Astrocyte (in vitro differentiated cells and primary cell): ENCODE data around the gene CAMK2D. TPM values are rescaled to one million over a fixed set of nuclear protein-coding genes. Genes with fewer than 3 reads are reported as not detected.

Experiments
- DNase-seq: peaks from one replicate; pipeline ENCODE4 v3.0.0-alpha.2; 2010; ENCODE audit warnings: low read depth
- FAIRE-seq: peaks from 2 replicates; lab custom pipeline; 2011; peaks lifted over from hg19 to GRCh38; lab: Jason Lieb, UNC
- H2AFZ ChIP-seq: 2 replicates; pipeline ENCODE4 v1.6.0; 2012; ENCODE audit warnings: low read depth, low read length, inconsistent platforms
- H3K27ac ChIP-seq: 2 replicates; pipeline ENCODE4 v1.5.1; 2011; ENCODE audit warnings: low read depth, low read length, inconsistent platforms
- H3K27me3 ChIP-seq: 2 replicates; pipeline ENCODE4 v1.6.0; 2011; ENCODE audit warnings: low read length, inconsistent platforms; ENCODE audit not compliant: insufficient read depth
- H3K36me3 ChIP-seq: 2 replicates; pipeline ENCODE4 v1.5.1; 2011; ENCODE audit warnings: low read length, inconsistent platforms; ENCODE audit not compliant: insufficient read depth
- H3K4me1 ChIP-seq: 2 replicates; pipeline ENCODE4 v1.5.1; 2011; ENCODE audit warnings: low read length, inconsistent platforms; ENCODE audit not compliant: insufficient read depth
- H3K4me2 ChIP-seq: 2 replicates; pipeline ENCODE4 v1.6.0; 2012; ENCODE audit warnings: low read length, inconsistent platforms
- H3K4me3 ChIP-seq: 2 replicates; pipeline ENCODE4 v1.5.1; 2011; ENCODE audit warnings: low read depth, mild to moderate bottlenecking, low read length, inconsistent platforms; ENCODE audit not compliant: insufficient read depth
- H3K79me2 ChIP-seq: 2 replicates; pipeline ENCODE4 v1.6.0; 2012; ENCODE audit warnings: mild to moderate bottlenecking, low read length, inconsistent platforms; ENCODE audit not compliant: insufficient read depth
- H3K9ac ChIP-seq: 2 replicates; pipeline ENCODE4 v1.6.0; 2012; ENCODE audit warnings: mild to moderate bottlenecking, low read length, inconsistent platforms
- H3K9me3 ChIP-seq: 2 replicates; pipeline ENCODE4 v1.5.1; 2012; ENCODE audit warnings: low read depth, mild to moderate bottlenecking, low read length, inconsistent platforms; ENCODE audit not compliant: insufficient read depth
- H4K20me1 ChIP-seq: 2 replicates; pipeline ENCODE4 v1.6.0; 2012; ENCODE audit warnings: low read length, inconsistent platforms; ENCODE audit not compliant: insufficient read depth
- H3K27ac Mint-ChIP-seq: one replicate; pipeline ENCODE4 v1.8.0; 2021; ENCODE audit warnings: mild to moderate bottlenecking, mixed read lengths; ENCODE audit not compliant: unreplicated experiment
- H3K27me3 Mint-ChIP-seq: one replicate; pipeline ENCODE4 v1.8.0; 2021; ENCODE audit warnings: low read depth, mixed read lengths; ENCODE audit not compliant: unreplicated experiment
- H3K36me3 Mint-ChIP-seq: one replicate; pipeline ENCODE4 v1.8.0; 2021; ENCODE audit warnings: low read depth, mixed read lengths; ENCODE audit not compliant: unreplicated experiment
- H3K4me1 Mint-ChIP-seq: one replicate; pipeline ENCODE4 v1.8.0; 2021; ENCODE audit warnings: low read depth, mixed read lengths; ENCODE audit not compliant: unreplicated experiment
- H3K4me3 Mint-ChIP-seq: one replicate; pipeline ENCODE4 v1.8.0; 2021; ENCODE audit warnings: mild to moderate bottlenecking, moderate library complexity, mixed read lengths; ENCODE audit not compliant: unreplicated experiment
- H3K9me3 Mint-ChIP-seq: one replicate; pipeline ENCODE4 v1.8.0; 2021; ENCODE audit warnings: mild to moderate bottlenecking, mixed read lengths; ENCODE audit not compliant: unreplicated experiment
- CTCF ChIP-seq: IDR thresholded peaks from 2 replicates; pipeline ENCODE4 v1.5.1; 2011; ENCODE audit warnings: low read depth, mild to moderate bottlenecking, inconsistent platforms, low read length, moderate library complexity; ENCODE audit not compliant: insufficient read depth
- EZH2 ChIP-seq: IDR thresholded peaks from 2 replicates; pipeline ENCODE4 v1.6.1; 2012; ENCODE audit warnings: mild to moderate bottlenecking, low read length, inconsistent platforms; ENCODE audit not compliant: insufficient read depth
- total RNA-seq: library from RNA; stranded (reverse); gene quantifications from 2 replicates; pipeline ENCODE4 v1.2.1, GENCODE V29; 2021

Gene CAMK2D
- total RNA-seq, 1 donor from 2014 or later = 80.8 TPM

- Histone ChIP-seq H3K4me3 (no peak overlapping the region), H3K4me1 (peaks cover 17% of the 10 kb centered on the region), H3K9me3 (no peaks in the 10 kb centered on the region), H3K9ac (no peak overlapping the region), H2AFZ (no peak overlapping the region), H3K36me3 (no peaks in the 10 kb centered on the region), H3K27ac (no peak overlapping the region), H3K79me2 (peaks cover 13% of the 10 kb centered on the region), H3K4me2 (peak overlapping the region; percentile 69), H4K20me1 (peaks cover 28% of the 10 kb centered on the region), H3K27me3 (no peaks in the 10 kb centered on the region)
- peaks cover 61% of the 10 kb centered on the region for H3K4me1 Mint-ChIP-seq
- no peak overlapping the region for H3K4me3 Mint-ChIP-seq
- peaks cover 5% of the 10 kb centered on the region for H3K36me3 Mint-ChIP-seq
- TF ChIP-seq EZH2 (no peak), CTCF (no peak)
- peak; percentile 78 for DNase-seq
- H3K27me3 Mint-ChIP-seq = no peaks in the 10 kb centered on the region
- FAIRE-seq = no peak
- H3K27ac Mint-ChIP-seq = peak overlapping the region; percentile 4
- no peaks in the 10 kb centered on the region for H3K9me3 Mint-ChIP-seq
Measured at GRCh38 chr4:113575401-113575800, 186.1 kb downstream of the CAMK2D start.

- H3K27ac ChIP-seq = no peak overlapping the region
- H3K79me2 ChIP-seq = peaks cover 16% of the 10 kb centered on the region
- no peak overlapping the region for H3K4me3 ChIP-seq
- Mint-ChIP-seq H3K4me3 (no peak overlapping the region), H3K36me3 (peaks cover 5% of the 10 kb centered on the region), H3K9me3 (no peaks in the 10 kb centered on the region), H3K27me3 (no peaks in the 10 kb centered on the region), H3K27ac (peak overlapping the region; percentile 50), H3K4me1 (peaks cover 58% of the 10 kb centered on the region)
- peaks cover 31% of the 10 kb centered on the region for H4K20me1 ChIP-seq
- no peaks in the 10 kb centered on the region for H3K9me3 ChIP-seq
- no peaks in the 10 kb centered on the region for H3K36me3 ChIP-seq
- peaks cover 17% of the 10 kb centered on the region for H3K4me1 ChIP-seq
- FAIRE-seq (peak; percentile 55), DNase-seq (peak; percentile 61)
- H3K27me3 ChIP-seq = no peaks in the 10 kb centered on the region
- H3K4me2 ChIP-seq = peak overlapping the region; percentile 32
- TF ChIP-seq CTCF (no peak), EZH2 (no peak)
- no peak overlapping the region for H3K9ac ChIP-seq
- H2AFZ ChIP-seq = no peak overlapping the region
Measured at GRCh38 chr4:113574636-113575103, 186.9 kb downstream of the CAMK2D start.

- Histone ChIP-seq H3K9me3 (no peaks in the 10 kb centered on the region), H3K27ac (no peak overlapping the region), H3K9ac (no peak overlapping the region), H3K36me3 (no peaks in the 10 kb centered on the region), H3K4me2 (no peak overlapping the region), H3K4me3 (no peak overlapping the region), H3K79me2 (peaks cover 16% of the 10 kb centered on the region), H2AFZ (no peak overlapping the region), H3K4me1 (peaks cover 17% of the 10 kb centered on the region), H4K20me1 (peaks cover 32% of the 10 kb centered on the region), H3K27me3 (no peaks in the 10 kb centered on the region)
- Mint-ChIP-seq H3K36me3 (peaks cover 4% of the 10 kb centered on the region), H3K27ac (no peak overlapping the region), H3K9me3 (no peaks in the 10 kb centered on the region), H3K4me1 (peaks cover 40% of the 10 kb centered on the region), H3K4me3 (no peak overlapping the region), H3K27me3 (no peaks in the 10 kb centered on the region)
- no peak for TF ChIP-seq EZH2
- no peak for TF ChIP-seq CTCF
- FAIRE-seq (peak; percentile 47), DNase-seq (no peak)
Measured at GRCh38 chr4:113572620-113573019, 188.9 kb downstream of the CAMK2D start.
